Prostate gland (tissue), 2 donors: Measurements from ENCODE around the gene RBM6. TPM values are rescaled to one million over a fixed set of nuclear protein-coding genes. Genes with fewer than 3 reads are reported as not detected.
"Not testable (repeated sequence)": the region's sequence is repeated elsewhere in the genome, so short reads cannot be mapped to it uniquely, and the experiment has no call there.

Source experiments
- DNase-seq: peaks from one replicate; pipeline ENCODE4 v3.0.0-alpha.2; 2019; ENCODE audit warnings: low spot score
- H3K27ac ChIP-seq, 2 donors: fragments of 200-600 bp; sonication (generic); 2 replicates each; pipeline ENCODE4 v1.5.1; 2017 to 2019
- H3K27me3 ChIP-seq: fragments of 200-600 bp; sonication (generic); replicated peaks from 2 replicates; pipeline ENCODE4 v1.5.1; 2019; ENCODE audit not compliant: insufficient read depth
- H3K36me3 ChIP-seq, 2 donors: fragments of 200-600 bp; sonication (generic); 1 replicate in 1 of 2; 2 replicates in 1 of 2; pipeline versions ENCODE4 v1.5.1 to v1.8.1; 2017 to 2019
- H3K4me1 ChIP-seq: fragments of 200-600 bp; sonication (generic); replicated peaks from 2 replicates; pipeline ENCODE4 v1.5.1; 2019
- H3K4me3 ChIP-seq, 2 donors: fragments of 200-600 bp; sonication (generic); 2 replicates each; pipeline ENCODE4 v1.5.1; 2017 to 2019
- H3K9me3 ChIP-seq: fragments of 200-600 bp; sonication (generic); 2 replicates; pipeline ENCODE4 v1.5.1; 2017
- CTCF ChIP-seq, 4 experiments: fragments of 200-600 bp in 2 of 4; fragments of 450-650 bp in 2 of 4; sonication (generic) in 2 of 4; IDR thresholded peaks; 1 replicate in 3 of 4; 2 replicates in 1 of 4; pipeline ENCODE4 v1.5.1; 2016 to 2019; ENCODE audit warnings: antibody characterized with exemption in 4 of 4, mild to moderate bottlenecking in 2 of 4, moderate library complexity in 2 of 4
- POLR2A ChIP-seq: fragments of 450-650 bp; IDR thresholded peaks from one replicate; pipeline ENCODE4 v1.6.1; 2016; ENCODE audit warnings: antibody characterized with exemption, mild to moderate bottlenecking
- POLR2AphosphoS5 ChIP-seq: sonication (generic); formaldehyde crosslinking; IDR thresholded peaks from one replicate; pipeline ENCODE4 v1.6.1; 2017; ENCODE audit warnings: antibody characterized with exemption
- WGBS: methylation state at CpG from one replicate; pipeline ENCODE4 v1.1.5; 2018; 5-methylcytosine and 5-hydroxymethylcytosine counted together
- intact Hi-C: fragments of 100-400 bp; cut with DNase I; formaldehyde crosslinking; loops from one replicate; pipeline ENCODE4 v1.14.2; 2022
- total RNA-seq, 2 donors: library from RNA; depleted of rRNA; stranded (reverse); fragments of >200 nt; gene quantifications; one replicate each; pipeline ENCODE4 v1.1.0, GENCODE V29; 2016

RBM6 gene
- total RNA-seq, 2 donors from 2014 or later: 53.1 to 176 TPM

- WGBS: 93% methylated on average over 1 of the region's 1 CpG
- no peak for DNase-seq
- H3K27ac ChIP-seq: no peak overlapping the region
- intact Hi-C loops: no loop called here
- TF ChIP-seq CTCF (IDR thresholded peaks at IDR 0.05): no peak
- TF ChIP-seq POLR2AphosphoS5: no peak
- no peak for TF ChIP-seq POLR2A
- no peaks in the 10 kb centered on the region for H3K9me3 ChIP-seq
- no peaks in the 10 kb centered on the region for H3K27me3 ChIP-seq
- no peaks in the 10 kb centered on the region for H3K4me1 ChIP-seq
- H3K36me3 ChIP-seq: no peaks in the 10 kb centered on the region
- no peak overlapping the region for H3K4me3 ChIP-seq
These were observed 138.1 kb downstream of the RBM6 start for GRCh38 chr3:50078091-50078490.

GRCh38 chr3:50078622-50079021, 138.7 kb downstream of the RBM6 start:
- Histone ChIP-seq H3K4me3 (no peak overlapping the region), H3K4me1 (no peaks in the 10 kb centered on the region), H3K27me3 (no peaks in the 10 kb centered on the region), H3K9me3 (no peaks in the 10 kb centered on the region), H3K27ac (no peak overlapping the region), H3K36me3 (no peaks in the 10 kb centered on the region)
- intact Hi-C loops: no loop called here
- 50% methylated on average over 1 of the region's 1 CpG for WGBS
- TF ChIP-seq POLR2A (no peak), CTCF (IDR thresholded peaks at IDR 0.05) (no peak), POLR2AphosphoS5 (no peak)
- no peak for DNase-seq

GRCh38 chr3:50084951-50085350, 145.0 kb downstream of the RBM6 start:
- H3K9me3 ChIP-seq, H3K27ac ChIP-seq, H3K36me3 ChIP-seq, H3K27me3 ChIP-seq, intact Hi-C loops, H3K4me1 ChIP-seq, H3K4me3 ChIP-seq, DNase-seq: not testable (repeated sequence)
- WGBS: no CpG with 5 or more reads among the region's 33 CpGs

GRCh38 chr3:50088725-50089608, 149.0 kb downstream of the RBM6 start, which contains the start of gene RBM5:
RBM5 (plus strand) TSS chr3:50088919; CDS start chr3:50090435, 1,516 bp downstream.
- H3K9me3 ChIP-seq: no peaks in the 10 kb centered on the region
- DNase-seq: peak; percentile 92
- no peaks in the 10 kb centered on the region for H3K27me3 ChIP-seq
- intact Hi-C loops: no loop called here
- peak; percentile 95 for TF ChIP-seq POLR2AphosphoS5
- TF ChIP-seq CTCF (IDR thresholded peaks at IDR 0.05): peak in 2 of 4 experiments; percentile 7 to 21
- peak; percentile 80 for TF ChIP-seq POLR2A
- peaks cover 6% of the 10 kb centered on the region for H3K4me1 ChIP-seq
- WGBS: 0% methylated on average over 53 of the region's 61 CpGs
- H3K36me3 ChIP-seq: peaks cover 0 to 7% of the 10 kb centered on the region in 2 donors
- H3K27ac ChIP-seq: peak within 1 kb of the TSS; percentile 96 to 97
- H3K4me3 ChIP-seq: peak within 1 kb of the TSS; percentile 93

GRCh38 chr3:50089609-50089945, 149.6 kb downstream of the RBM6 start:
- under 1% methylated on average over 16 of the region's 16 CpGs for WGBS

More at GRCh38 chr3:50089609-50089945, 149.6 kb downstream of the RBM6 start:
- Histone ChIP-seq H3K27ac (peak overlapping the region; percentile 96 to 97), H3K4me1 (peaks cover 6% of the 10 kb centered on the region), H3K36me3 (peaks cover 0 to 13% of the 10 kb centered on the region in 2 donors), H3K27me3 (no peaks in the 10 kb centered on the region), H3K4me3 (peak overlapping the region; percentile 93), H3K9me3 (no peaks in the 10 kb centered on the region)
- DNase-seq: no peak
- no peak for TF ChIP-seq POLR2AphosphoS5
- TF ChIP-seq CTCF (IDR thresholded peaks at IDR 0.05): no peak
- intact Hi-C loops: no loop called here
